GM19238 (cell line): Measurements from ENCODE around the gene GUCA2A.

Experiments used
- DNase-seq: peaks from one replicate; pipeline ENCODE4 v3.0.0; 2011; ENCODE audit warnings: low spot score; ENCODE audit not compliant: insufficient read length

The GUCA2A gene

DNA sequence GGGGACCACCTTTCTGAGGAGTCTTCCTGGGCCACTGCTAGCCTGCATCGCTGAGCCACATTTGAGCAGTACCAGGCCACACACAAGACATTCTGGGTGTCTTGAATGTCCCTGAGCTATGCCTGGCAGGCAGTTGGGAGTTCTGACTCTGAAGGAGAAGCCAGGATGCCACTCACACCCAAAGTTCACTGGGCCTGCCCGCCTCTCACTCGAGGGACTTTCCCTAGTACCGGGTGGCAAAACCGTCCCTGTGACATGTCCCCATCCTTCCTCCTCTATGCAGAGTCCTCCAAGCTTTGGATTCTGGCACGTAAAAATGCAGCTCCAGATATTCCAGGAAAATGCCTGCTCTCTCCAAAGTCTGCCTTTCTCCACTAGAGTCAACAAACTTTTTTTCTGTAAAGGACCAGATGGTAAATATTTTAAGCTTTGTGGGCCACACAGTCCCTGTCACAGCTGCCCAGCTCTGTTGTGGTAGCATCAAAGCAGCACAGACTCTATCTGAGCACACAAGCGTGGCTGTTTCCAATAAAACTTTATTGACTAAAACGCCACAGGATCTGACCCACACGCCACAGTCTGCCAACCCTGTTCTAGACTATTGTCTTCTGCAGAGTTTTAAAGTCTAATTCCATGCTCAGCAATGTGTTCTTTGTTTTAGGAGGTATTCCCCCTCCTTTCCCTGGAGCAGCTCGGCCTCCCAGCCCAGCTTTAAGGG, 30.6 kb downstream of the GUCA2A start:
- DNase-seq, result no peak

DNA sequence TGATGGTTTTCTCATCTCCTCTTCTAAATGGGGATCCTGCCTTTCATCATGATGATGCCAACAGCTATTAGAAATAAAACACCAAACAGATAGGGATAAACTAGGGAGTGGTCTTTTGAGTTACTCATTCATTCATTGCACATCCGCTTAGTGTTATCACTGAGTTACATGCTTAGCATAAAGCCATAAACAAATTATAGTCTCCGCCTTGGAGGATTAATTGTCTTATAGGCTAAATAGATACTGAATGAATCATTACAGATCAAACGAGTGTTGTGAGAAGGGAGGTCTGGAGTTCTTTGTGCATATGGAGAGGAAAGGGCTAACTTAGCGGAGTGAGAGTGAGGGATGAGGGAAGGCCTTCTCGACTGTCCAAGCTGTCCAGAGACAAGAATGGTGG, 31.2 kb downstream of the GUCA2A start:
- DNase-seq, result no peak

DNA sequence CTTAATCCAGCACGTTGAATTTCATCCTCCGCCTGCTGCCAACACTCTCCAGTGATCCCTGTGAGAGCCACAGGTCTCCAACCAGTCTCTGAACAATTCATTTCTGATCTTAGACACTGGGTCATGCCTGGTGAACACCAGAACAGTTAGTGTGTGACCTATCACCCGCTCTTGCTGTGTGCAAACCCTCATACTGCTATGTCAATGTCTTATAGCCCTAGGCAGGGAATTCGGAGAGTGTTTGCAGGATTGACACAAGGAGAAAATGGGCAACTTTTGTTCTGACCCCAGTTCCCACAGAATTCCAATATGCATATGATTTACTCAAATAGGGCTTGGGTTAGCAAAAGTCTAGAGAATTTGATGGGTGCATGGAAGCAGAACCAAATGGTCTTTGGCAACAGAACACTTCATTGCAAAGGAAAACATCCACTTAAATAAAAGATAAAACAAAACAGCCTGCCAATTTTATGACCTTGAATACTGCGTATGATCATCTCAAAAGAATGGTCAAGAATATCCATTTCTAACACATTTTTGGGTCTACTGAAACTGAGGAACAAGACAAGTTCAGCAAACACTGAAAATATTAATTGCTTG, 34.4 kb downstream of the GUCA2A start:
- DNase-seq, result no peak

DNA sequence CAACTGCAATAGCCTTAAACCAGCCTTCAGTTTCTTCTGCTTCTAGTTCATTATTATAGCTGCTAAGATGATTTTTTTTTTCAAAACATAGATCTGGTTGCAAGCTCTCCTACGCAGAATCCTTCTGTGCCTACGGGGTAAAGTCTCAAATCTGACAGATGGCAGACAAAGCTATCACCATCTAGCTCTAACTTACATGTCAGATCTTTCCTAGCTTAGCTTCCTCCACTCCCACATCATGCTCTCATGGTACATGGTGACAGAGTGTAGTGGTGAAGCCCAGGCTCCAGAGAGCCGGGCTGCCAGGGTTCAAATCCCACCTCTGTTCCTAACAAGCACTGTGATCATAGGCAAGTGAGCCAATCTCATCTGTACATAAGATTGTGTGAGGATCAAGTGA, 35.6 kb downstream of the GUCA2A start:
- DNase-seq, result no peak

DNA sequence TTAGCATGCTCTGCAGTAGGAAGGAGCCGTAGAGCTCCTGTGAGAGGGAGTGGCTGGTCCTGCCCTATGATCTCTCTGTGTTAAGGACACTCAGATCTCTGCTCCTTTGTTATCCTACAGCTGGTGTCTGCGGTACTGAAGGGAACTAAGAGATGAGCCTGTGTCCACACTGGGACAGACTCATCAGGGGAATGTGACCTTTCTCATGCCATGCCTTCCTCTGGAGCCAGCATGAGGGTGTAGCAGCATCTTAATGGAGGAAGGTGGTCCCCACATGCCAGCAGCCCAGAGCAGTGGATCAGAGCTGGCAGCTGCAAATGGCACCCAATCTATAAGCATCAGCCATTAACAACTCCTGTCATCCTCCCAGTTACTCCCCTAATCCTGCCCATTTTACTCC, 36.0 kb downstream of the GUCA2A start:
- DNase-seq, result no peak

DNA sequence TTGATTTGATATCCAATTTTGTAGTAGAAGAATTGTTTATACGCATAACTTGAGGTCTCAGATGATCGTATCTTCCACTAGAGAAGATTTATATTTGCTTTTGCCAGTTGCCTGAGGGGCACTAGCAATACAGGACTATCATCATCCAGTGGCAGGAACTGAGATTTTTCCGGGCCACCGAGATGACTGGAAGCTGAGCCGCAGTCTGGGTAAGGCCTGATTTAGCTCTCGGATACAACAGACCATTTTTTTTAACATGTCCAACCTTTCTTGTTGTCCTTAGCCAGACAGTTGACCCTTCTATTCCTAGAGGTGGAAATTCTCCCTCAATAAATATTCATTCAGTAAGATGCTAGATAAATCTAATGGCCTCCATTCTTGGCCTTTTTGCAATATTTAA, 36.8 kb downstream of the GUCA2A start:
- DNase-seq, result no peak

DNA sequence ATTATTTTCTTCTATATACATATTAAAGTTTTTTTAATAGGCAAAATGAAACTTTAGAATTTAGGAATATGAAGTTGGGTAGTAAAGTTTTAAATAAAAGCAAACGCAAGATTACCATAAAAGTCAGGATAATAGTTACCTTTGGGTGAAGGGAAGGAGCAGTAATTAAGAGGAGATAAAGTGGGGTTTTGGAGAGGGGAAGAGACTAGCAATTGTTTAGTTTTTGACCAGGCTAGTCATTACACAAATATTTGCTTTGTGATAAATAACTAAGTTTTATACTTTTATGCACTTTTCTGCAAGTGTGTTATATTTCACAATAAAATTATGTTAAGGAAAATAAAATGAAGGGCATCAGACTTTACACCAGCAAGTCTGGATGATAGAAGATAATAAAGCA, 39.0 kb downstream of the GUCA2A start:
- no peak for DNase-seq

DNA sequence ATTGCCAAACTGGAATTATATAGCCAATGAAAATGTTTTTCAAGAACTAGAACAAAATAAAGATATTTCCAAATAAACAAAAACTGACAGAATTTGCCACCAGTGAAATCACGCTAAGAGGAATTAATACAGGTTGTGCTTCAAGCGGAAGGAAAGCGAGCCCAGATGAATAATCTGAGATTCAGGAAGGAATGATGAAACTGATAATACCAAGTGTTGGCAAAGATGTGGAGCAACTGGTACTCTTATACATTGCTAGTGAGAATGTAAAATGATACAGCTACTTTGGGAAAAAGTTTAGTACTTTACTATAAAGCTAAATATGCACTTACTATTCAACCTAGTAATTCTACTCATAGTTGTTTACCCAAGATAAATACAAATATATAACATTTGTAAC, 42.1 kb downstream of the GUCA2A start:
- no peak for DNase-seq

DNA sequence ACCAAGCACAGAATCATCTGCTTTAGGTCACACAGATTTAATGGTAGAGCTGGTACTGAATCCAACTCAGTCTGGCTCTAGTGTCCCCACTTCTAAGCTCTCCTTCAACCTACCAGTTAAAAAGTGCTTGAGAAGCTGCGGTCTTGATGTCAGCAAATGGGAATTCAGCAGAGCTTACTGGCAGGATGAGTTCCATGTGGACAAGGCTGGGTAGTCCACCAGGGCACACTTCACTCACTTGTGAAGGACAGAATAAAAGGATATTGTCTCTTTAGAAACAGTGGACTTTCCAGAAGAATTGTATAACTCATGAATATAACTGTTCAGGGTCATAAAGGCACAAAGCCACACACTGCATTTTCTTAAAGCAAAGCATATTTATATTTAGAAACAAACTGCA, 46.4 kb downstream of the GUCA2A start:
- DNase-seq, result no peak

DNA sequence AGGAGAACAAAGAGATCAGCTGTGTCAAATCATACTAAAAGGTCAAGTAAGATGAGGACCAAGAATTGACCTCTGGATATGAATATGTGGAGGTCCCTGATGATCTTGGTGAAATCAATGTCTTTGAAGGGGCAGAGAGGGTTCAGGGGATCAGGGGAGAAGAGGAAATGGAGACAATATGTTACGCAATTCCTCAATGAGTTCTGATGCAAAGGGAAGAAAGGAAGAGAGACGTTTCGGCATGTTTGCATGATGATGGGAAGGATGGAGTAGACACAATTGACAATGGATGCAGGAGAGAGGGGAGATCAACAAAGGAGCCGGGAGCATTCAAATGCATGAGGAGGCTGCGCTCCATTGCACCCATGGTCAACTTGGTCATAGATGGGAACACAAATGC, 47.3 kb downstream of the GUCA2A start:
- no peak for DNase-seq

DNA sequence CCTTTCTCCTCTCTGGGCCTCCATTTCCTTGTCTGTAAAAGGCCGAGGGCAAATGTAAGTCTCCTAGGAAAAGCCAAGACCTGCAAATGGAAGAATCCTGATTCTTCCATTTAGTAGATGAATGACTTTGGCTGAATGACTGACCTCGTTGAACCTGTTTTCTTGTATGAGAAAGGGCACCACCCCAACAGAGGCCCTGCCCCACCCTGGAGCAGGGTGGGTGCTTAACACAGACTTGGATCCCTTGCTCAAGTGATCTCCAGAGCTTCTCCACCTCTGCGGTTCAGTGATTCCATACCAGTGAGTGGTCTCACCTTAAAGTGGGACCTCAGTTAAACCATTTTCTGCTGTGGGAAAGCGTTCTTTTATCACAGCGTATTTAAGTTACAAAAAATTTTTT, 50.3 kb downstream of the GUCA2A start:
- no peak for DNase-seq
